Keratinocyte (primary cell): ENCODE data around the gene LDLRAD4. TPM values are rescaled to one million over a fixed set of nuclear protein-coding genes. Genes with fewer than 3 reads are reported as not detected.

Source experiments
- DNase-seq: peaks from one replicate; pipeline ENCODE4 v3.0.0-alpha.2; 2011; ENCODE audit warnings: low read depth, missing footprints, low spot score
- FAIRE-seq: peaks from 2 replicates; lab custom pipeline; 2011; peaks lifted over from hg19 to GRCh38; lab: Jason Lieb, UNC
- H2AFZ ChIP-seq: 2 replicates; pipeline ENCODE4 v1.6.0; 2012; ENCODE audit warnings: low read length, control low read depth, inconsistent platforms; ENCODE audit not compliant: control insufficient read depth
- H3K27ac ChIP-seq: 2 replicates; pipeline ENCODE4 v1.5.1; 2011; ENCODE audit warnings: low read length; ENCODE audit not compliant: control insufficient read depth, insufficient read depth
- H3K27me3 ChIP-seq: 3 replicates; pipeline ENCODE4 v1.6.0; 2011; ENCODE audit warnings: low read length; ENCODE audit not compliant: control insufficient read depth, insufficient read depth; ENCODE audit errors: extremely low read depth
- H3K36me3 ChIP-seq, 2 experiments: 2 replicates in 1 of 2; 3 replicates in 1 of 2; pipeline ENCODE4 v1.5.1; 2011; ENCODE audit warnings: low read length in 2 of 2, mild to moderate bottlenecking in 1 of 2; ENCODE audit not compliant: control insufficient read depth in 2 of 2, insufficient read depth in 2 of 2; ENCODE audit errors: extremely low read depth in 1 of 2
- H3K4me1 ChIP-seq: 3 replicates; pipeline ENCODE4 v1.5.1; 2011; ENCODE audit warnings: low read length; ENCODE audit not compliant: control insufficient read depth, insufficient read depth; ENCODE audit errors: extremely low read depth
- H3K4me2 ChIP-seq: 3 replicates; pipeline ENCODE4 v1.6.0; 2011; ENCODE audit warnings: low read depth, low read length; ENCODE audit not compliant: control insufficient read depth, insufficient read depth; ENCODE audit errors: extremely low read depth
- H3K4me3 ChIP-seq, 3 experiments: fragments of 200-600 bp in 1 of 3; sonication (generic) in 1 of 3; 2 replicates in 2 of 3; 3 replicates in 1 of 3; pipeline ENCODE4 v1.5.1; 2011 to 2016; ENCODE audit warnings: low read length in 3 of 3, mild to moderate bottlenecking in 3 of 3, control low read depth in 2 of 3, inconsistent platforms in 1 of 3, low read depth in 1 of 3, mixed read lengths in 1 of 3, mixed run types in 1 of 3, moderate library complexity in 1 of 3; ENCODE audit not compliant: control insufficient read depth in 2 of 3, insufficient read depth in 2 of 3; ENCODE audit errors: extremely low read depth in 1 of 3
- H3K79me2 ChIP-seq: 2 replicates; pipeline ENCODE4 v1.6.0; 2012; ENCODE audit warnings: low read length; ENCODE audit not compliant: control insufficient read depth, insufficient read depth
- H3K9ac ChIP-seq: 3 replicates; pipeline ENCODE4 v1.6.0; 2011; ENCODE audit warnings: low read length; ENCODE audit not compliant: control insufficient read depth, insufficient read depth; ENCODE audit errors: extremely low read depth
- H3K9me1 ChIP-seq: 3 replicates; pipeline ENCODE4 v1.6.0; 2011; ENCODE audit warnings: low read length; ENCODE audit not compliant: control insufficient read depth, insufficient read depth; ENCODE audit errors: extremely low read depth
- H3K9me3 ChIP-seq: 2 replicates; pipeline ENCODE4 v1.5.1; 2012; ENCODE audit warnings: low read depth, low read length; ENCODE audit not compliant: control insufficient read depth
- H4K20me1 ChIP-seq: 3 replicates; pipeline ENCODE4 v1.6.0; 2011; ENCODE audit warnings: low read length; ENCODE audit not compliant: control insufficient read depth, insufficient read depth; ENCODE audit errors: extremely low read depth
- CTCF ChIP-seq, 3 experiments: IDR thresholded peaks in 1 of 3; conservative IDR thresholded peaks in 1 of 3; optimal IDR thresholded peaks in 1 of 3; 2 replicates in 2 of 3; 3 replicates in 1 of 3; pipeline versions ENCODE3 to v1.5.1; 2011; ENCODE audit warnings: low read length in 3 of 3, mild to moderate bottlenecking in 3 of 3, moderate library complexity in 2 of 3, control low read depth in 1 of 3, inconsistent platforms in 1 of 3; ENCODE audit not compliant: insufficient read depth in 2 of 3; ENCODE audit errors: extremely low read depth in 1 of 3
- EZH2 ChIP-seq: IDR thresholded peaks from one replicate; pipeline ENCODE4 v1.6.1; 2012; ENCODE audit warnings: inconsistent platforms, mild to moderate bottlenecking, low read length, moderate library complexity
- dilution Hi-C: fragments of 300-500 bp; cut with MboI; formaldehyde crosslinking; loops from one replicate; pipeline ENCODE4 v1.7.0; 2020; ENCODE audit warnings: low sequenced_read_pairs; ENCODE audit not compliant: extremely low pct_ligation_motif_present
- polyA plus RNA-seq, 5 experiments: library from polyadenylated mRNA; depleted of rRNA in 3 of 5; stranded (reverse) in 3 of 5; stranded (forward) in 1 of 5; unstranded in 1 of 5; fragments of >200 nt; gene quantifications; 1 replicate in 1 of 5; 2 replicates in 3 of 5; 3 replicates in 1 of 5; pipeline versions ENCODE4 v1.2.1 to v1.2.3, GENCODE V29; 2011 to 2012; ENCODE audit warnings: missing spikeins in 2 of 5, low read depth in 1 of 5, low replicate concordance in 1 of 5

The LDLRAD4 gene
- polyA plus RNA-seq, 1 donor (not counting 4 experiments of a cell fraction or from before 2014, with no cell fraction given), result not detected

GRCh38 chr18:13465124-13465446, 246.5 kb downstream of the LDLRAD4 start:
- no peak for FAIRE-seq
- dilution Hi-C loops, result no loop called here
- no peak for DNase-seq

DNA sequence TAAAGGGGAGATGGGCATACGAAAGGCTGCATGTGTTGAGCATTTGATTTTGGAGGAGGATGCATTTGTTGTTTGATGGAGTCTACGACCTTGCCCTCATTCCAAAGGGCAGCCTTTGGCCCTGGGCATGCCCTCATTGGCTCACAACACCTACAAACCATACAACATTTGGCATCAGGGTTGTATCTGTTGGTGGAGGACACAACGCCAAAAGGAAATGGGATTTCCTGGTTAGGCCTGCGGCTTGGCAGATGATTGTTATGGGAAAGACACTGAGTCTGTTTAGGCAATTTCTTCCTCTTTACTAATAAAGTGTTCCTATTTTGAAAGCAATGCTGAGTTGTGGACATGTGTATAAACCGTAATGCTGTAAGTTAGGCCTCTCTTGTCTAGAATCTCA, 246.9 kb downstream of the LDLRAD4 start:
- H3K27ac ChIP-seq, result no peak overlapping the region

More at GRCh38 chr18:13465124-13465446, 246.5 kb downstream of the LDLRAD4 start:
- no peaks in the 10 kb centered on the region for H3K9me3 ChIP-seq
- no peaks in the 10 kb centered on the region for H4K20me1 ChIP-seq
- no peaks in the 10 kb centered on the region for H3K79me2 ChIP-seq
- no peak for TF ChIP-seq CTCF (optimal IDR thresholded peaks at IDR 0.05 in 1 of 3, IDR thresholded peaks at IDR 0.05 in 1 of 3, conservative IDR thresholded peaks at IDR 0.05 in 1 of 3; ENCODE audit: extremely low read depth in 1 of 3, insufficient read depth in 2 of 3, low read length in 3 of 3)
- no peak for TF ChIP-seq EZH2
- H3K27me3 ChIP-seq, result no peaks in the 10 kb centered on the region
- H3K27ac ChIP-seq, result no peak overlapping the region
- H3K4me1 ChIP-seq, result no peaks in the 10 kb centered on the region
- H3K36me3 ChIP-seq, result no peaks in the 10 kb centered on the region
- H3K4me3 ChIP-seq, result no peak overlapping the region
- H3K4me2 ChIP-seq, result no peak overlapping the region
- no peaks in the 10 kb centered on the region for H3K9me1 ChIP-seq
- H2AFZ ChIP-seq, result no peak overlapping the region
- no peak overlapping the region for H3K9ac ChIP-seq

More for the DNA sequence above, 246.9 kb downstream of the LDLRAD4 start:
- no peaks in the 10 kb centered on the region for H3K4me1 ChIP-seq
- TF ChIP-seq CTCF (optimal IDR thresholded peaks at IDR 0.05 in 1 of 3, IDR thresholded peaks at IDR 0.05 in 1 of 3, conservative IDR thresholded peaks at IDR 0.05 in 1 of 3; ENCODE audit: extremely low read depth in 1 of 3, insufficient read depth in 2 of 3, low read length in 3 of 3) (no peak), EZH2 (no peak)
- FAIRE-seq, result no peak
- no peak overlapping the region for H3K4me2 ChIP-seq
- DNase-seq, result no peak
- no peak overlapping the region for H3K4me3 ChIP-seq
- H4K20me1 ChIP-seq, result no peaks in the 10 kb centered on the region
- H2AFZ ChIP-seq, result no peak overlapping the region
- no peak overlapping the region for H3K9ac ChIP-seq
- H3K79me2 ChIP-seq, result no peaks in the 10 kb centered on the region
- no peaks in the 10 kb centered on the region for H3K27me3 ChIP-seq
- no peaks in the 10 kb centered on the region for H3K9me1 ChIP-seq
- no peaks in the 10 kb centered on the region for H3K9me3 ChIP-seq
- dilution Hi-C loops, result no loop called here
- no peaks in the 10 kb centered on the region for H3K36me3 ChIP-seq
